Kidney (tissue), 14 donors: Measurements from ENCODE around the gene SERINC3. TPM values are rescaled to one million over a fixed set of nuclear protein-coding genes. Genes with fewer than 3 reads are reported as not detected.

ENCODE experiments used
- DNase-seq, 5 donors: peaks; one replicate each; pipeline ENCODE4 v3.0.0-alpha.2; 2013 to 2020
- FAIRE-seq: peaks from 2 replicates; lab custom pipeline; 2012; peaks lifted over from hg19 to GRCh38; lab: Jason Lieb, UNC
- H3K27ac ChIP-seq, 2 donors: one replicate each; pipeline ENCODE4 v1.7.0; 2013; ENCODE audit warnings: low read depth in 2 of 2, low read length in 2 of 2, inconsistent platforms in 1 of 2
- H3K27me3 ChIP-seq: one replicate; pipeline ENCODE4 v1.7.1; 2013; ENCODE audit warnings: low read length, inconsistent platforms; ENCODE audit not compliant: control insufficient read depth, insufficient read depth
- H3K36me3 ChIP-seq, 3 donors: one replicate each; pipeline versions ENCODE4 v1.7.0 to v1.7.1; 2013; ENCODE audit warnings: low read length in 3 of 3, control low read depth in 1 of 3, inconsistent platforms in 1 of 3; ENCODE audit not compliant: insufficient read depth in 3 of 3, control insufficient read depth in 2 of 3
- H3K4me1 ChIP-seq, 3 donors: one replicate each; pipeline versions ENCODE4 v1.7.0 to v1.7.1; 2013; ENCODE audit warnings: low read length in 3 of 3, inconsistent platforms in 1 of 3, low read depth in 1 of 3; ENCODE audit not compliant: control insufficient read depth in 2 of 3, insufficient read depth in 2 of 3
- H3K4me3 ChIP-seq, 3 donors: one replicate each; pipeline versions ENCODE4 v1.7.0 to v1.8.1; 2013; ENCODE audit warnings: low read length in 3 of 3, control low read depth in 1 of 3, inconsistent platforms in 1 of 3
- H3K9ac ChIP-seq, 3 donors: one replicate each; pipeline versions ENCODE4 v1.7.0 to v1.7.1; 2013; ENCODE audit warnings: low read length in 3 of 3, control low read depth in 1 of 3, inconsistent platforms in 1 of 3
- H3K9me3 ChIP-seq, 3 donors: one replicate each; pipeline versions ENCODE4 v1.7.0 to v1.7.1; 2013; ENCODE audit warnings: low read length in 3 of 3, control low read depth in 1 of 3, inconsistent platforms in 1 of 3; ENCODE audit not compliant: control insufficient read depth in 2 of 3, insufficient read depth in 1 of 3
- intact Hi-C: fragments of 100-400 bp; cut with DNase I; formaldehyde crosslinking; loops from one replicate; pipeline ENCODE4 v1.11.1; 2022
- polyA plus RNA-seq: library from polyadenylated mRNA; stranded (reverse); fragments of 350-450 nt; fragmentation: Illumina TruSeq; extraction: RNeasy Lipid Tissue Mini Kit (QIAGEN cat#74804); gene quantifications from one replicate; pipeline ENCODE4 v1.2.3, GENCODE V29; 2014; ENCODE audit warnings: low read depth, low replicate concordance; ENCODE audit not compliant: insufficient read depth
- total RNA-seq: library from RNA; stranded (reverse); fragmentation: NEBNext Ultra II Directional; extraction: Animal tissue kit (Norgen Biotek cat#: 25700); gene quantifications from one replicate; pipeline ENCODE4 v1.2.1, GENCODE V29; 2021
- TF ChIP-seq, protein P1 (sequence below): IDR thresholded peaks from 3 replicates; pipeline ENCODE4 v1.5.1; 2012; ENCODE audit warnings: mild to moderate bottlenecking, moderate library complexity, borderline replicate concordance; ENCODE audit not compliant: insufficient read depth; ENCODE audit errors: extremely low read depth
- donor health status: control.
- donor health status: control.
- donor health status: control.
- donor health status: control.
- donor health status: control.
- donor health status: DM: yes; HTN: yes; CAD: no.
- donor health status: Normal renal cell carcinoma (clear cell type).

The SERINC3 gene
- total and polyA plus RNA-seq, 2 donors from 2014 or later: 41.6 to 90.4 TPM

DNA sequence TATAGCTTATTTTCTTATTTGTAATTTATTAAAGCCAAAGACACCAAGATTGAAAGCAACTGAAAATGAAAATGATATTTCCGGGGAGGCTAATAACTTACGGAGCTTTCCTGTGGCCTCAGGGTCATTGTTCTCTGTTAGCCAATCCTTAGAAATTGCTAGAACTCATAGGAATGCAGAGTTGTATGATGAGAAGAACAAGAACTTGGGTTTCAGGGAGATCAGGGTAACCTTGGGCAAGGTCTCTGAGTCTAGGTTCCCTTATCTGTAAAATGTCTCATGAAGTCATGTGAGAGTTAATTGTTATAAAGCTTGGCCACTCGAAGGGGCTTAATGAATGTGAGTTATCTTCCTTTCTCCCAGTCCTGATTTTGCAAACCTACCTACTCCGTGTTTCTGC is 20.1 kb upstream of the SERINC3 start:
- Histone ChIP-seq H3K9me3 (no peaks in the 10 kb centered on the region), H3K36me3 (no peaks in the 10 kb centered on the region), H3K9ac (no peak overlapping the region), H3K4me1 (peaks cover 0 to 4% (median 0%) of the 10 kb centered on the region in 3 donors), H3K27ac (peak overlapping the region in 1 of 2 donors; percentile 45), H3K27me3 (no peaks in the 10 kb centered on the region), H3K4me3 (no peak overlapping the region)
- intact Hi-C loops: no loop called here
- no peak for FAIRE-seq
- TF ChIP-seq, protein P1, sequence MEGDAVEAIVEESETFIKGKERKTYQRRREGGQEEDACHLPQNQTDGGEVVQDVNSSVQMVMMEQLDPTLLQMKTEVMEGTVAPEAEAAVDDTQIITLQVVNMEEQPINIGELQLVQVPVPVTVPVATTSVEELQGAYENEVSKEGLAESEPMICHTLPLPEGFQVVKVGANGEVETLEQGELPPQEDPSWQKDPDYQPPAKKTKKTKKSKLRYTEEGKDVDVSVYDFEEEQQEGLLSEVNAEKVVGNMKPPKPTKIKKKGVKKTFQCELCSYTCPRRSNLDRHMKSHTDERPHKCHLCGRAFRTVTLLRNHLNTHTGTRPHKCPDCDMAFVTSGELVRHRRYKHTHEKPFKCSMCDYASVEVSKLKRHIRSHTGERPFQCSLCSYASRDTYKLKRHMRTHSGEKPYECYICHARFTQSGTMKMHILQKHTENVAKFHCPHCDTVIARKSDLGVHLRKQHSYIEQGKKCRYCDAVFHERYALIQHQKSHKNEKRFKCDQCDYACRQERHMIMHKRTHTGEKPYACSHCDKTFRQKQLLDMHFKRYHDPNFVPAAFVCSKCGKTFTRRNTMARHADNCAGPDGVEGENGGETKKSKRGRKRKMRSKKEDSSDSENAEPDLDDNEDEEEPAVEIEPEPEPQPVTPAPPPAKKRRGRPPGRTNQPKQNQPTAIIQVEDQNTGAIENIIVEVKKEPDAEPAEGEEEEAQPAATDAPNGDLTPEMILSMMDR: no peak
- DNase-seq: no peak

DNA sequence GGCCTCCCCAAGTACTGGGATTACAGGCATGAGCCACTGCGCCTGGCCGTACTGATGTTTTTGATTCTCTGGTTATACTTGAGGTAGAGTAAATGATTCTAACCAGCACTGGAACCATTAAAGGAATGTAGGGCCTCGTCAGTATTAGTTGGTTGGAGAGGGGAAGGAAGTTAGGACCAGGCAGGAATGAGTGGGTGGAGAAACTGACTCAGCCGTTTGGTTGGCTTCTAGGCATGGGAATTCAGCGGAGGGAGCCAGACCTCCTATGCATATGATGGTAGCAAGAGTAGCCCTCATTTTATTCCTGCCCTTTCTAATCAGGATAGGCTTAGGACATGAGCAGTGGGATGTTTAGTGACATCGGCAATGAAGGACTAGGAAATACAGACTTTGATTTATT is 19.0 kb upstream of the SERINC3 start:
- DNase-seq (no peak), FAIRE-seq (no peak)
- no peak overlapping the region for H3K9ac ChIP-seq
- no peak overlapping the region for H3K4me3 ChIP-seq
- TF ChIP-seq, protein P1: no peak
- H3K9me3 ChIP-seq: no peaks in the 10 kb centered on the region
- intact Hi-C loops: no loop called here
- no peaks in the 10 kb centered on the region for H3K36me3 ChIP-seq
- no peak overlapping the region for H3K27ac ChIP-seq
- H3K4me1 ChIP-seq: peaks cover 0 to 4% (median 0%) of the 10 kb centered on the region in 3 donors
- no peaks in the 10 kb centered on the region for H3K27me3 ChIP-seq

DNA sequence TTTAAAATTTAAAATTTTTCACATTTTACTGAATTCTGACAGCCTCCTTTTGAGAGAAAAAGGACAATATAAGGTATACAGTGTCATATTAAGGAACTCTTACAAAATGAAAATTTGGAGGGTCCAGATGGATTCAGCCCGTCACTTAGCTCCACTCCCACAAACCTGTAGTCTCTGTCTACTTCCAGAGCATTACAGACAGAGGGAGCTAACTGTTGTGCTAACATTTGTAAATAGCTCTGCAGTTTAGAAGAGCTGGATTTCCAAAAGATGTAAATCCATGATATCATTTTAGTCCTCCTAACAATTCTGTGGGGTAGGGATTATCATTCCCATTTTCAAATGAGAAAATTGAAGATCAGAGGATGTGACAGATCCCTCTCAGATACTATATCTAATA is 16.1 kb upstream of the SERINC3 start:
- TF ChIP-seq, protein P1: peak; percentile 3
- no peaks in the 10 kb centered on the region for H3K36me3 ChIP-seq
- H3K4me3 ChIP-seq: no peak overlapping the region
- peaks cover 0 to 3% (median 0%) of the 10 kb centered on the region in 3 donors for H3K4me1 ChIP-seq
- H3K9ac ChIP-seq: no peak overlapping the region
- H3K27ac ChIP-seq: no peak overlapping the region
- intact Hi-C loops: no loop called here
- no peaks in the 10 kb centered on the region for H3K27me3 ChIP-seq
- DNase-seq: peak in 1 of 5 donors; percentile 29
- no peak for FAIRE-seq
- no peaks in the 10 kb centered on the region for H3K9me3 ChIP-seq

DNA sequence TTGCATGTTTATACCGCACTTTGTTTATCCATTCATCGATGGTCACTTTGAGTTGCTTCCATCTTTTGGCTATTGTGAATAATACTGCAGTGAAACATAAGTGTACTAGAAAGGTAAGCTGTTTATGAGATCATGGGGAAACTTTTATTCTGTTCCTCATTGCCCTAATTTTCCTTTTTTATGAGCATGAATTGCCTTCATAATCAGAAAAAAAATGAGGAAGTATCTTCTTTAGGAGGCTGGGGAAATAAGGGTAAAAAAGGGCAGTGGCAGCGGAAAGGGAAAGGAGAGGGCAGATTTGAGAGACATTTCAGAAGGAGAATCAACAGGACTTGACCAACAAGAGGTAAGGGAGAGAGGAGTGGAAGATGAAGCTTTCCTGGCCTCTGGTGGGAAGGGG is 14.3 kb upstream of the SERINC3 start:
- Histone ChIP-seq H3K4me3 (no peak overlapping the region), H3K9ac (no peak overlapping the region), H3K9me3 (no peaks in the 10 kb centered on the region), H3K4me1 (peaks cover 0 to 4% (median 0%) of the 10 kb centered on the region in 3 donors), H3K27me3 (no peaks in the 10 kb centered on the region), H3K27ac (no peak overlapping the region), H3K36me3 (no peaks in the 10 kb centered on the region)
- DNase-seq (no peak), FAIRE-seq (no peak)
- TF ChIP-seq, protein P1: no peak
- intact Hi-C loops: no loop called here
